IPS-18c (cell line): Measurements from ENCODE around the gene RAD23B.
"Not testable (repeated sequence)": the region's sequence is repeated elsewhere in the genome, so short reads cannot be mapped to it uniquely, and the experiment has no call there.

ENCODE experiments used
- H3K4me3 ChIP-seq: 2 replicates; pipeline ENCODE4 v1.7.0; 2013; ENCODE audit warnings: low read depth, mild to moderate bottlenecking, low read length, moderate library complexity; ENCODE audit not compliant: insufficient read depth
- H3K9me3 ChIP-seq: one replicate; pipeline ENCODE4 v1.6.1; 2013; ENCODE audit warnings: mild to moderate bottlenecking, low read length, moderate library complexity; ENCODE audit not compliant: control insufficient read depth, insufficient read depth

The RAD23B gene

GRCh38 chr9:107283623-107284616 lies 841 bp downstream of the RAD23B start:
- no peaks in the 10 kb centered on the region for H3K9me3 ChIP-seq
- H3K4me3 ChIP-seq = peak overlapping the region; percentile 95

GRCh38 chr9:107284636-107285035 lies 1.6 kb downstream of the RAD23B start:
- Histone ChIP-seq H3K9me3 (no peaks in the 10 kb centered on the region), H3K4me3 (peak overlapping the region; percentile 95)

GRCh38 chr9:107285286-107285685 lies 2.2 kb downstream of the RAD23B start:
- H3K9me3 ChIP-seq = no peaks in the 10 kb centered on the region
- H3K4me3 ChIP-seq = peak overlapping the region; percentile 40

DNA sequence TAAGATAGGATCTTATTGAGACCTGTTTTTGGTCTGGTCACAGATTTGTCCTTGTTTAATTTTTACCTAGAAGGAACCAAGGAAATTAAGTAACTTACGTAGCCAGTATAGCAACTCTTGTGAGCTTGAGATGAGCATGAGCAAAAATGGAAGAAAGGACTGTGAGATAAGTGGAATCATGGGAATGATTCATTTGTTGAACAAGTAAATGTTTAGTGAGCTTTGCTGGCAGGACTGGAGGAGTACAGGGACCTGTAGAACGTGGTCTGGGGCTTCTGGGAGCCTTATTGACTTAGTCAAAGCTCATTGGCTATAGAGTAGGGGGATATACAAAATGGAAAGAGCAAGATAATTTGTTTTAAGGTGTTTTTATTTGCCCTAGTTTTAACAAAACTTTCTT lies 3.0 kb downstream of the RAD23B start:
- no peaks in the 10 kb centered on the region for H3K9me3 ChIP-seq
- H3K4me3 ChIP-seq = peak overlapping the region; percentile 25; the same call in 1 of the 2 replicates

- no peak overlapping the region for H3K4me3 ChIP-seq
These were observed 5.6 kb downstream of the RAD23B start for GRCh38 chr9:107288701-107289100.

DNA sequence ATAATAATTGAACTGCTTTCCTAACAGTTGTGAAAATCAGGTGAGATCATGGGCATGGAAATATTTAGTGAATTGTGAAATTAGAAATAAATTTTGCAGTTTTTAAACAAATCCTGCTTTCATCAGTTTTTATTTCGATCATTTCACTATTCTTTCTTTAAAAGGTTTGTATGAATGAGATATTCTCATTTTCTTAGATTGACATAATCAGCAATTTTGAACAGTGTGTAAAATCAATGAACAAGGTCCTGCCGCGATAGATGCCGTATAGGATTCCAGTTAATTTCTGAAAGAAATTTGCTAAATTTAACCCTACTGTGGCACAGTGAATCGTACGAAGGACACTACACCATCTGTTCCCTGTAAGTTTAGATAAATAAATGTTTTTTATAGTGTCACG lies 7.5 kb downstream of the RAD23B start:
- no peaks in the 10 kb centered on the region for H3K9me3 ChIP-seq
- H3K4me3 ChIP-seq = no peak overlapping the region

More at GRCh38 chr9:107288701-107289100, 5.6 kb downstream of the RAD23B start:
- no peaks in the 10 kb centered on the region for H3K9me3 ChIP-seq

GRCh38 chr9:107292821-107293542 lies 9.9 kb downstream of the RAD23B start:
- H3K9me3 ChIP-seq = no peaks in the 10 kb centered on the region
- H3K4me3 ChIP-seq = no peak overlapping the region

- Histone ChIP-seq H3K4me3 (no peak overlapping the region), H3K9me3 (no peaks in the 10 kb centered on the region)
These were observed 10.5 kb downstream of the RAD23B start for GRCh38 chr9:107293543-107294085.

DNA sequence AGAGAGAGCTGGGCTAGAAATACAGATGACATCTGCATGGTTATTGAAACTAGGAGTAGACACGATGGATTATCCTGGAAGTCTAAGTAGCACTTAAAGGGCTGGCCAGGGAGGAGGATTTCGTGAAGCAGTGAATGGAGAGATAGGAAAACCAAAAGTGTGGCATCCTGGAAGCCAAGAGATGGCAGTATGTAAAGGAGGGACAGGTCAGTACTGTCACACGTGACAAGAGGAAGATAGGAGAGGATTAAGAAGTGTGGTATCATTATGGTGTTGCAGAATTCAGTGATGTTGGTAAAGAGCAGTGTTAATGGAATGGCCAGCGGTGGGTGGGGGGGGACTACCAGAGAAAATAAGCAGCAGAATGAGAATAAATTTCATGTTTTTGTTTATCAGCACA lies 11.7 kb downstream of the RAD23B start:
- Histone ChIP-seq H3K4me3 (no peak overlapping the region), H3K9me3 (no peaks in the 10 kb centered on the region)

DNA sequence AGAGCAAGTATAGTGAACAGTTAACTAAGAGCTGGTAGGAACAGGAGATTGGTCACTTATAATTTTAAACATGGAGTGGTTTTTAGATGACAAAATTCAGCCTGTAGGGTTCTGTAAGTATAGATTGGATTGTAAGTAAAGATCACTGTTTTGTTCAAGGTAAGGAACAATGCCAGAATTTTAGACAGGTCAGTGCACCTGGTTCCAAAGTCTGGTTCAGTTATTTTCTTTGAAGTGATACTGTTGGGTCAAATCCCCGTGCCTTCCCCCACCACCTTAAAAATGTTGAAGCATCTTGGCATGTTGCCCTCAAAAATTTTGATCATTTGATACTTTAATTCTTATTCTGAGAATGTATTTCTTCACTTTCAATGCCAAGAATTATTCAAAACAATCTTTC lies 12.9 kb downstream of the RAD23B start:
- H3K4me3 ChIP-seq = no peak overlapping the region

DNA sequence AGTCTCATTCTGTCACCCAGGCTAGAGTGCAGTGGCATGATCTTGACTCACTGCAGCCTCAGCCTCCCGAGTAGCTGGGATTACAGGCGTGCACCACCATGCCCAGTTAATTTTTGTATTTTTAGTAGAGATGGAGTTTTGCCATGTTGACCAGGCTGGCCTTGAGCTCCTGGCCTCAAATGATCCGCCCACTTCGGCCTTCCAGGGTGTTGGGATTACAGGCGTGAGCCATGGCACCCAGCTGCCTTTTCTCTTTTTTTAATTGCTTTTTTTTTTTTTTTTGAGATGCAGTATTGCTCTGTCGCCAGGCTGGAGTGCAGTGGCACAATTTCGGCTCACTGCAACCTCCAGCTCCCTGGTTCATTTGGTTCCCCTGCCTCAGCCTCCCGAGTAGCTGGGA lies 13.5 kb downstream of the RAD23B start:
- not testable (repeated sequence) for H3K9me3 ChIP-seq, H3K4me3 ChIP-seq

More for the DNA sequence above, 12.9 kb downstream of the RAD23B start:
- H3K9me3 ChIP-seq = no peaks in the 10 kb centered on the region

GRCh38 chr9:107299437-107299836 lies 16.4 kb downstream of the RAD23B start:
- H3K9me3 ChIP-seq = no peaks in the 10 kb centered on the region
- no peak overlapping the region for H3K4me3 ChIP-seq

DNA sequence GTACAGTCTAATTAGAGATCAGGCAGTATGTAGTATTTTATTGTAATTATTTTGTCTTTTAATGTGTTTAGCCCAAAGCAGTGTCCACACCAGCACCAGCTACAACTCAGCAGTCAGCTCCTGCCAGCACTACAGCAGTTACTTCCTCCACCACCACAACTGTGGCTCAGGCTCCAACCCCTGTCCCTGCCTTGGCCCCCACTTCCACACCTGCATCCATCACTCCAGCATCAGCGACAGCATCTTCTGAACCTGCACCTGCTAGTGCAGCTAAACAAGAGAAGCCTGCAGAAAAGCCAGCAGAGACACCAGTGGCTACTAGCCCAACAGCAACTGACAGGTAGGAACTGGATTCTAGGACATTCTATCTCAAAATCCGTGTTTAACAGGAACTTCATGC lies 23.2 kb downstream of the RAD23B start:
- H3K9me3 ChIP-seq = no peaks in the 10 kb centered on the region
- H3K4me3 ChIP-seq = no peak overlapping the region

- H3K4me3 ChIP-seq = no peak overlapping the region
- no peaks in the 10 kb centered on the region for H3K9me3 ChIP-seq
These were observed 24.3 kb downstream of the RAD23B start for GRCh38 chr9:107307331-107307730.

DNA sequence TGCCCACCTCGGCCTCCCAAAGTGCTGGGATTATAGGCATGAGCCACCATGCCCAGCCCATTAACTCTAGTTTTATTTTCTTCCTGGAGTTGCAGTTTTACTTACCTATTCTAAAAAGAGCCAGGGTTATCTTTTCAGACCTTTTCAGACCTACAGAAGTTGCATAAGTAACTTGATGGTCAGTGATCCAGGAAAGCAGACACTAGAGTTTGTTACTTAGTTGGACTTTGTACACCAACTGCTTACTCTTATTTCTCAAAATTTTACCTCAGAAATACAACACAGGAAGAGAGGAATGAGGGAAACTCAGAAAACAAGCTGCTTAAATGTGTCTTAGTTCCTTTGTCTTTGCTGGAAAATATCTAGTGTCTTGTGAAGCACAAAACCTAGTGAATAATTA lies 25.4 kb downstream of the RAD23B start:
- no peaks in the 10 kb centered on the region for H3K9me3 ChIP-seq
- no peak overlapping the region for H3K4me3 ChIP-seq

DNA sequence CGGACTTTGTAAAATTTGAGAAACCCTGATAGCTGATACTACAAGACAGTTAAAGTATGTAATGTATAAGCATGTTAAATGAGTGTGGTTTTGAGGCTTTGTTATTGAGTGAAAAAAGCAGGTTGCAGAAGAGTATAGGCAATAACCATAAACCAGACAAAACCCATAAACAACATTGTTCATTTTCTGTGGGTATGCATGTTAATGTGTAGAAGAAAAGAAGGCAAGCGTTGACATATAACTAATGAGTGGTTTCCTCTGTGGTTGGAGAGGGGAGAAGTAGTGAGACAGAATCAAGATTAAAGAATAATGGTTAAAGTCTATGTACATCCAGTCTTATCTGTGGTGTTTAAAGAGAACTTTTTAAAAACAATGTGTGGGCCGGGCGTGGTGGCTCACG lies 26.2 kb downstream of the RAD23B start:
- no peaks in the 10 kb centered on the region for H3K9me3 ChIP-seq

DNA sequence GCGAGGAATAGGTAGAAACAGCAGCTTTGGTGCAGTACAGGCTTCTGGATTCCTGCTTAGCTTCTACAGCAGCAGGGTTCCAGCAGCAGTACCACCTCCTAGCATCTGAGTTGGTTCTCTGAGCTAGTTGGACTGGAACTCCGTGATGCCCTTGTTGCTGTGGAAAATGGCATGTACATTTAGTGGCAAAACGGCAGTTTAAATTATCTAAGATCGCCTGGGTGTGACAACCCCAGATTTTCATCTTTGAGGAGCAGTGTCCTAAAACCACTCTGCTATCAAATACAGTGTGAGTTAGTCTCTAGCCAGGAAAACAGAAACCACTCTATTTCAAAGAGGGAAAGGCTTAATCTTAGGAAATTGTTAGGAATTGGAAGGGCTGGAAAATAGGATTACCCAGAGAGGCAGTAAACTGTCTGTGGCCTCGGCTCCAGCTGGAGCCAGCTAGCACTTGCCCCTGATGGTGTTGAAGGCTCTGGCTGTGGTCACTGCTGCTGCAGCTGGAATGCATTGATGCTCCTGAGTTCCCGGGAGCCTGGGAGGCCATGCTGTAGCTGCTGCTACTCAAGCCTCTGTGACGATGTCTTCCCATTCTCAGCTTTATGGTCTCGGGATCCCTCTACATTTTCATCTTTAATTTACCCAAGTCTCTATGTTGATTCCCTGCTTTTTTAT lies 29.4 kb downstream of the RAD23B start:
- no peak overlapping the region for H3K4me3 ChIP-seq
- H3K9me3 ChIP-seq = no peaks in the 10 kb centered on the region

More for the DNA sequence above, 26.2 kb downstream of the RAD23B start:
- H3K4me3 ChIP-seq = no peak overlapping the region
